ENCODE results near the gene PSTK.

GRCh38 chr10:122939133-122939855, 40.9 kb upstream of the PSTK start:
- no peak for TF ChIP-seq POLR2A (IDR thresholded peaks at IDR 0.05)
- TF ChIP-seq CTCF (IDR thresholded peaks at IDR 0.05): no peak
